T-cell (primary cell): ENCODE data around the gene PTX4. TPM values are rescaled to one million over a fixed set of nuclear protein-coding genes. Genes with fewer than 3 reads are reported as not detected.

Source experiments
- ATAC-seq, 4 experiments: fragments of 200-7000 bp in 3 of 4; fragments of 150-1000 bp in 1 of 4; cut with Tn5 transposase; replicated peaks in 1 of 4; 1 replicate in 3 of 4; 2 replicates in 1 of 4; pipeline ENCODE4 v1.10.0; 2021; ENCODE audit warnings: moderate library complexity in 3 of 4, mild to moderate bottlenecking in 2 of 4, moderate number of reproducible peaks in 1 of 4
- CTCF ChIA-PET, 2 donors: fragments of 300-600 bp; sonication (Branson Sonifier 250); formaldehyde crosslinking; loops; one replicate each; lab custom pipeline; 2022; ENCODE audit warnings: antibody characterized with exemption in 2 of 2; lab: Charles Lee
- POLR2A ChIA-PET, 2 donors: fragments of 300-600 bp; sonication (Branson Sonifier 250); formaldehyde crosslinking; loops; one replicate each; lab custom pipeline; 2022; ENCODE audit warnings: antibody characterized with exemption in 2 of 2; lab: Charles Lee
- DNase-seq, 35 experiments: peaks; one replicate each; pipeline versions ENCODE4 v3.0.0 to v3.0.0-alpha.2; 2013 to 2023
- H3K27ac ChIP-seq: one replicate; pipeline ENCODE4 v1.5.1; 2013; ENCODE audit warnings: low read length
- H3K27me3 ChIP-seq, 2 experiments: replicated peaks in 1 of 2; 1 replicate in 1 of 2; 2 replicates in 1 of 2; pipeline versions ENCODE4 v1.6.1 to v1.7.0; 2013; ENCODE audit warnings: low read length in 1 of 2, mixed read lengths in 1 of 2; ENCODE audit not compliant: control insufficient read depth in 2 of 2, insufficient read depth in 2 of 2; ENCODE audit errors: extremely low read depth in 1 of 2
- H3K36me3 ChIP-seq, 2 donors: 1 replicate in 1 of 2; 2 replicates in 1 of 2; pipeline versions ENCODE4 v1.6.1 to v1.7.0; 2013; ENCODE audit warnings: low read length in 1 of 2; ENCODE audit not compliant: control insufficient read depth in 2 of 2, insufficient read depth in 1 of 2; ENCODE audit errors: extremely low read depth in 1 of 2
- H3K4me1 ChIP-seq, 2 experiments: 1 replicate in 1 of 2; 2 replicates in 1 of 2; pipeline versions ENCODE4 v1.6.1 to v1.7.0; 2013; ENCODE audit warnings: low read length in 2 of 2, mixed read lengths in 1 of 2; ENCODE audit not compliant: insufficient read depth in 2 of 2, control insufficient read depth in 1 of 2; ENCODE audit errors: extremely low read depth in 1 of 2
- H3K4me3 ChIP-seq, 2 donors: 1 replicate in 1 of 2; 2 replicates in 1 of 2; pipeline versions ENCODE4 v1.5.1 to v1.7.0; 2013; ENCODE audit warnings: mild to moderate bottlenecking in 2 of 2, low read length in 1 of 2, moderate library complexity in 1 of 2; ENCODE audit not compliant: control insufficient read depth in 1 of 2; ENCODE audit errors: extremely low read depth in 1 of 2
- H3K9me3 ChIP-seq: 2 replicates; pipeline ENCODE4 v1.7.0; 2013
- H3K27ac Mint-ChIP-seq, 2 donors: one replicate each; pipeline ENCODE4 v1.8.0; 2020 to 2021; ENCODE audit warnings: mild to moderate bottlenecking in 2 of 2, mixed read lengths in 2 of 2
- H3K27me3 Mint-ChIP-seq, 2 donors: one replicate each; pipeline ENCODE4 v1.8.0; 2021 to 2022; ENCODE audit warnings: mixed read lengths in 2 of 2
- H3K36me3 Mint-ChIP-seq: one replicate; pipeline ENCODE4 v1.8.0; 2021; ENCODE audit warnings: mixed read lengths
- H3K4me1 Mint-ChIP-seq, 3 donors: one replicate each; pipeline ENCODE4 v1.8.0; 2020 to 2022; ENCODE audit warnings: mixed read lengths in 3 of 3, mild to moderate bottlenecking in 1 of 3
- H3K4me3 Mint-ChIP-seq, 3 donors: one replicate each; pipeline ENCODE4 v1.8.0; 2020 to 2022; ENCODE audit warnings: mild to moderate bottlenecking in 3 of 3, mixed read lengths in 3 of 3, moderate library complexity in 3 of 3
- H3K9me3 Mint-ChIP-seq, 3 donors: one replicate each; pipeline ENCODE4 v1.8.0; 2020 to 2022; ENCODE audit warnings: mixed read lengths in 3 of 3
- WGBS: methylation state at CpG from one replicate; pipeline ENCODE4 v1.1.5; 2013; ENCODE audit warnings: missing lambda C conversion rate; ENCODE audit not compliant: insufficient coverage; 5-methylcytosine and 5-hydroxymethylcytosine counted together
- total RNA-seq, 35 experiments: library from RNA in 6 of 35; stranded (reverse) in 6 of 35; fragments of 120-200 nt in 1 of 35; gene quantifications; one replicate each; pipeline versions ENCODE4 v1.2.1 to v1.2.4 and lab custom pipeline; 2013 to 2026

PTX4 gene
- total RNA-seq, 5 donors from 2014 or later (not counting 1 experiment from before 2014, with no cell fraction given), result 0.26 TPM; not detected in 4

GRCh38 chr16:1534021-1535020 lies 45.6 kb upstream of the PTX4 start:
- Histone ChIP-seq H3K27ac (peak overlapping the region; percentile 35), H3K27me3 (no peaks in the 10 kb centered on the region), H3K4me3 (peak overlapping the region; percentile 80 to 81), H3K9me3 (no peaks in the 10 kb centered on the region), H3K36me3 (peaks cover 11 to 38% of the 10 kb centered on the region in 2 donors), H3K4me1 (peaks cover 22 to 66% of the 10 kb centered on the region in 2 experiments)
- WGBS, result 1% methylated on average over 50 of the region's 57 CpGs
- peaks cover 48 to 66% (median 64%) of the 10 kb centered on the region in 3 donors for H3K4me1 Mint-ChIP-seq
- CTCF ChIA-PET, result no interaction called here
- POLR2A ChIA-PET, result no interaction called here
- peak overlapping the region; percentile 95 to 98 for H3K27ac Mint-ChIP-seq
- H3K9me3 Mint-ChIP-seq, result no peaks in the 10 kb centered on the region
- ATAC-seq (peak; percentile 10 to 19 (median 18)), DNase-seq (peak in 1 of 35 experiments; percentile 20)
- H3K36me3 Mint-ChIP-seq, result peaks cover 32% of the 10 kb centered on the region
- peak overlapping the region; percentile 97 to 100 (median 100) for H3K4me3 Mint-ChIP-seq
- H3K27me3 Mint-ChIP-seq, result no peaks in the 10 kb centered on the region

DNA sequence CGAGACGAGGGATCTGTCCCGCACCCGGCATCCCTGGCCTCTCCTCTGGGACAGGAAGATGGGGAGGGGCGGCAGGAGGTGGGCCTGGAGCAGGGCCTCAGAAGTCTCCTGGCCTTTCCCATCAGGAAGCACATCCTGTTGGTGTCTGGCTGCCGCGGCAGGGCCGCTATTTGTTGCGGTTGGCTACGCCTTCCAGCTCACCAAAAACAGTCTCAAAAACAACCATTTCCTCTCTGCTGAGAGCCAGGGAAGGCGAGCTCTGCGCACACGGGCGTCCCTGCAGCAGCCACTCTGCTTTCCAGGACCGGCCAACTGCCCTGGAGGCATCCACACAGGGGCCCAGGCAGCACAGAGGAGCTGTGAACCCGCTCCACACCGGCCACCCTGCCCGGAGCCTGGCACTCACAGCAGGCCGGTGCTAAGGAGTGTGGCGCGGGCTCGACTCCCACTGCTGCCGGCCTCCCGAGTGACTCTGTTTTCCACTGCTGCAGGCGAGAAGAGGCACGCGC lies 44.8 kb upstream of the PTX4 start, which contains the start of gene TMEM204:
Gene TMEM204, plus strand, starts transcription at position 224 of the 509 bp plus-strand sequence. CDS start 610 bp downstream, outside the sequence.
- Mint-ChIP-seq H3K27ac (peak within 1 kb of the TSS; percentile 95 to 98), H3K4me3 (peak within 1 kb of the TSS; percentile 97 to 100 (median 100)), H3K4me1 (peaks cover 40 to 58% (median 58%) of the 10 kb centered on the region in 3 donors), H3K27me3 (no peaks in the 10 kb centered on the region), H3K9me3 (no peaks in the 10 kb centered on the region), H3K36me3 (peaks cover 31% of the 10 kb centered on the region)
- Histone ChIP-seq H3K4me1 (peaks cover 20 to 63% of the 10 kb centered on the region in 2 experiments), H3K36me3 (peaks cover 11 to 30% of the 10 kb centered on the region in 2 donors), H3K9me3 (no peaks in the 10 kb centered on the region), H3K27me3 (no peaks in the 10 kb centered on the region), H3K4me3 (peak within 1 kb of the TSS; percentile 80 to 81), H3K27ac (peak within 1 kb of the TSS; percentile 35)
- ChIA-PET POLR2A (no interaction called here), CTCF (no interaction called here)
- ATAC-seq, result peak; percentile 69 to 73 (median 72)
- DNase-seq, result peak in 28 of 35 experiments; percentile 17 to 76 (median 46)
- under 1% methylated on average over 23 of the region's 27 CpGs for WGBS

DNA sequence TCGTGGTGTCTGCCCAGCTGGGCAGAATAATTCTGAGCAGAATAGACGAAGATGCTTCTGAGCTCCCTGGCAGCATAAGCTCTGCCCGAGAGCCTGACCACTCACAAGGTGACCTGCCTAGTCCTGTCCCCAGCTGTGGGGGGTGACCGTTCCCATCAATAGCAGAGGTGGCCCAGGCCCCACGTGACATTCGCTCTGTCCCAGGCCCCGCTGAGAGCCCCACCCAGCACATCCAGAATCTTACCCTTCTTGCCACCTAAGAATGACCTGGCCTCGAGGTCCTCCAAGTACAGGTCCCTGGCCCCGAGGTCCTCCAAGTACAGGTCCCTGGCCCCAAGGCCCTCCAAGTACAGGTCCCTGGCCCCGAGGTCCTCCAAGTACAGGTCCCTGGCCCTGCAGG lies 44.0 kb upstream of the PTX4 start:
- Mint-ChIP-seq H3K27ac (peak overlapping the region; percentile 95 to 98), H3K9me3 (no peaks in the 10 kb centered on the region), H3K36me3 (peaks cover 24% of the 10 kb centered on the region), H3K4me3 (peak overlapping the region; percentile 97 to 100 (median 100)), H3K27me3 (no peaks in the 10 kb centered on the region), H3K4me1 (peaks cover 38 to 57% (median 56%) of the 10 kb centered on the region in 3 donors)
- ChIA-PET CTCF (no interaction called here), POLR2A (no interaction called here)
- H3K9me3 ChIP-seq, result no peaks in the 10 kb centered on the region
- DNase-seq, result no peak
- no peaks in the 10 kb centered on the region for H3K27me3 ChIP-seq
- H3K4me3 ChIP-seq, result peak overlapping the region; percentile 80 to 81
- H3K27ac ChIP-seq, result peak overlapping the region; percentile 35
- peaks cover 9 to 23% of the 10 kb centered on the region in 2 donors for H3K36me3 ChIP-seq
- 92% methylated on average over 9 of the region's 10 CpGs for WGBS
- H3K4me1 ChIP-seq, result peaks cover 19 to 63% of the 10 kb centered on the region in 2 experiments
- ATAC-seq, result no peak

DNA sequence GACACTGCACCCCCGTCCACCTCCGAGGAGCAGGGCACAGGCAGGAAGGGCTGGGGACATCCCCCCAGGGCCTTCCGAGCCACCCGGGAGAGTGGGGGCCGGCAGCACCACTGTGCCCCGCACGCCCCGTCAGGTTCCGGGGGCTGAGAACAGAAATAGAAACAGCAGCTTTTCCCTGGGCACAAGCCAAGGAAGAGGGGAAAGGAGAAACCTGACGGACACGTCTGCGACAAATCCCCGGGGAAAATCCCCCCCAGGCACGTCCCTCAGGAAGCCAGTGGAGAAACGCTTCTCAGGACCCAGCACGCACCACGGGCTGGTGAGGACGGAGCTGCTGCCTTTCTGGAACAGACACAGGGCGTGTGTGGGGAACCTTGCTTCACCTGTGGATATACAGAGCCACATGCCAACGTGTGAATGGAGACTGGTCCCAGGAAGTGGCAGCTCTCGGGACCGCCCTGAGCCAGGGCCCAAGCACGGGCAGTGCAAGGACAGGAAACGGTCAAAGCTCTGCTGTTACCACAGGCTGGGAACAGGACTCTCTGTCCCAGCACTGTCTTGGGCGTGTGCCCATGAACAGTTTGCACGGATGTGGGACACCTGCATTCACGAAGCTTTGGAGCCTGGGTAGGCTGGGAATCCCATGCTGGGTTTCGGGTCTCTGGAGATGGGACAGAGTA lies 43.5 kb upstream of the PTX4 start:
- peaks cover 19% of the 10 kb centered on the region for H3K36me3 Mint-ChIP-seq
- ATAC-seq (no peak), DNase-seq (no peak)
- POLR2A ChIA-PET, result no interaction called here
- H3K27ac ChIP-seq, result no peak overlapping the region
- H3K4me1 Mint-ChIP-seq, result peaks cover 38 to 57% (median 56%) of the 10 kb centered on the region in 3 donors
- no peaks in the 10 kb centered on the region for H3K9me3 Mint-ChIP-seq
- H3K36me3 ChIP-seq, result peaks cover 6 to 17% of the 10 kb centered on the region in 2 donors
- peak overlapping the region; percentile 97 to 100 (median 100) for H3K4me3 Mint-ChIP-seq
- 91% methylated on average over 25 of the region's 28 CpGs for WGBS
- CTCF ChIA-PET, result no interaction called here
- H3K27me3 Mint-ChIP-seq, result no peaks in the 10 kb centered on the region
- no peaks in the 10 kb centered on the region for H3K9me3 ChIP-seq
- H3K27ac Mint-ChIP-seq, result peak overlapping the region; percentile 95 to 98
- no peak overlapping the region for H3K4me3 ChIP-seq
- no peaks in the 10 kb centered on the region for H3K27me3 ChIP-seq
- peaks cover 19 to 63% of the 10 kb centered on the region in 2 experiments for H3K4me1 ChIP-seq

- no peak overlapping the region for H3K27ac ChIP-seq
- H3K36me3 ChIP-seq, result peaks cover 0 to 11% of the 10 kb centered on the region in 2 donors
- H3K9me3 ChIP-seq, result no peaks in the 10 kb centered on the region
- H3K36me3 Mint-ChIP-seq, result peaks cover 13% of the 10 kb centered on the region
- H3K27ac Mint-ChIP-seq, result peak overlapping the region in 1 of 2 donors; percentile 59
- H3K4me1 Mint-ChIP-seq, result peaks cover 38 to 57% (median 56%) of the 10 kb centered on the region in 3 donors
- ATAC-seq, result no peak
- ChIA-PET CTCF (no interaction called here), POLR2A (no interaction called here)
- no peaks in the 10 kb centered on the region for H3K27me3 Mint-ChIP-seq
- H3K4me3 Mint-ChIP-seq, result no peak overlapping the region
- DNase-seq, result no peak
- no peaks in the 10 kb centered on the region for H3K9me3 Mint-ChIP-seq
- peaks cover 17 to 63% of the 10 kb centered on the region in 2 experiments for H3K4me1 ChIP-seq
- H3K27me3 ChIP-seq, result no peaks in the 10 kb centered on the region
- WGBS, result 97% methylated on average over 9 of the region's 14 CpGs
- no peak overlapping the region for H3K4me3 ChIP-seq
These were observed 42.8 kb upstream of the PTX4 start for GRCh38 chr16:1531638-1531910.
